HG03469 (cell line): Measurements from ENCODE around the gene SPRR2B.
"Not testable (repeated sequence)": the region's sequence is repeated elsewhere in the genome, so short reads cannot be mapped to it uniquely, and the experiment has no call there.

Experiments used
- ATAC-seq: cut with Tn5 transposase; IDR thresholded peaks from one replicate; pipeline ENCODE4 v1.9.1; 2021; ENCODE audit warnings: mild to moderate bottlenecking, moderate library complexity, moderate number of reproducible peaks; ENCODE audit not compliant: unreplicated experiment

The SPRR2B gene

GRCh38 chr1:153071511-153071910 lies at the start of gene SPRR2B:
Gene SPRR2B (minus strand): TSS chr1:153071611. CDS start chr1:153070839, 772 bp downstream.
- no peak for ATAC-seq

GRCh38 chr1:153120945-153121344 lies 49.5 kb upstream of the SPRR2B start:
- no peak for ATAC-seq

GRCh38 chr1:153119491-153119971 lies 48.1 kb upstream of the SPRR2B start:
- no peak for ATAC-seq

- not testable (repeated sequence) for ATAC-seq
Measured at GRCh38 chr1:153115264-153115663, 43.9 kb upstream of the SPRR2B start.

- ATAC-seq = no peak
Measured at GRCh38 chr1:153113416-153113815, 42.0 kb upstream of the SPRR2B start, which contains the start of gene SPRR2F. Gene SPRR2F (minus strand): TSS chr1:153113516. CDS start chr1:153112733, 783 bp downstream.

GRCh38 chr1:153112454-153112853 lies 41.0 kb upstream of the SPRR2B start:
- not testable (repeated sequence) for ATAC-seq

GRCh38 chr1:153100245-153100644 lies 28.8 kb upstream of the SPRR2B start:
- no peak for ATAC-seq

- no peak for ATAC-seq
Measured at GRCh38 chr1:153099461-153100045, 28.1 kb upstream of the SPRR2B start.

GRCh38 chr1:153095764-153096163 lies 24.4 kb upstream of the SPRR2B start:
- no peak for ATAC-seq

GRCh38 chr1:153094426-153094825 lies 23.0 kb upstream of the SPRR2B start, which contains the start of gene SPRR2E:
Gene SPRR2E (minus strand): TSS chr1:153094526. CDS start chr1:153093751, 775 bp downstream.
- ATAC-seq = no peak

- ATAC-seq = no peak
Measured at GRCh38 chr1:153087652-153088051, 16.2 kb upstream of the SPRR2B start.

GRCh38 chr1:153081736-153082135 lies 10.3 kb upstream of the SPRR2B start:
- ATAC-seq = no peak

- no peak for ATAC-seq
Measured at GRCh38 chr1:153072806-153073726, 1.7 kb upstream of the SPRR2B start.

- ATAC-seq = no peak
Measured at GRCh38 chr1:153070243-153070642, 1.2 kb downstream of the SPRR2B start.

- no peak for ATAC-seq
Measured at GRCh38 chr1:153058826-153059784, 12.3 kb downstream of the SPRR2B start.

- no peak for ATAC-seq
Measured at GRCh38 chr1:153058154-153058553, 13.3 kb downstream of the SPRR2B start.

- ATAC-seq = no peak
Measured at GRCh38 chr1:153057375-153057774, 14.0 kb downstream of the SPRR2B start, which contains the start of gene SPRR2A. Gene SPRR2A (minus strand): TSS chr1:153057512. CDS start chr1:153056735, 777 bp downstream.

GRCh38 chr1:153056111-153056510 lies 15.3 kb downstream of the SPRR2B start:
- not testable (repeated sequence) for ATAC-seq

- no peak for ATAC-seq
Measured at GRCh38 chr1:153049211-153049610, 22.2 kb downstream of the SPRR2B start.

GRCh38 chr1:153040950-153041631 lies 30.3 kb downstream of the SPRR2B start, which contains the start of gene SPRR2D:
Gene SPRR2D (minus strand): TSS chr1:153041120. CDS start chr1:153040346, 774 bp downstream.
- no peak for ATAC-seq
